HG02970 (cell line): ENCODE results near the gene CD320.
"Not testable (repeated sequence)": the region's sequence is repeated elsewhere in the genome, so short reads cannot be mapped to it uniquely, and the experiment has no call there.

Experiments
- ATAC-seq: cut with Tn5 transposase; IDR thresholded peaks from one replicate; pipeline ENCODE4 v1.9.1; 2021; ENCODE audit warnings: mild to moderate bottlenecking, moderate library complexity, moderate number of reproducible peaks; ENCODE audit not compliant: unreplicated experiment, low FRiP score

The CD320 gene

GRCh38 chr19:8310342-8311055 is 2.3 kb upstream of the CD320 start:
- no peak for ATAC-seq

DNA sequence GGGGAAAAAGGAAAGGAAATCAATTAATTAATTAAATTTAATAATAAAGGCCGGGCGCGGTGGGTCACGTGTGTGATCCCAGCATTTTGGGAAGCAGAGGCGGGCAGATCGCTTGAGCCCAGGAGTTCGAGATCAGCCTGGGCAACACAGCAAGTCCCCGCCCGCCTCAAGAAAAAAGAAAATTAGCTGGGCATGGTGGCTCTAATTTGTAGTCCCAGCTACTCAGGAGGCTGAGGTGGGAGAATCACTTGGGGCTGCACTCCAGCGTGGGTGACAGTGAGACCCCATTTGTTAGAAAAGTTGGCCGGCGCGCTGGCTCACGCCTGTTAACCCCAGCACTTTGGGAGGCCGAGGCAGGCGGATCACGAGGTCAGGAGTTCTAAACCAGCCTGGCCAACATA is 733 bp upstream of the CD320 start:
- no peak for ATAC-seq

GRCh38 chr19:8307400-8307964 is 676 bp downstream of the CD320 start:
- ATAC-seq = no peak

DNA sequence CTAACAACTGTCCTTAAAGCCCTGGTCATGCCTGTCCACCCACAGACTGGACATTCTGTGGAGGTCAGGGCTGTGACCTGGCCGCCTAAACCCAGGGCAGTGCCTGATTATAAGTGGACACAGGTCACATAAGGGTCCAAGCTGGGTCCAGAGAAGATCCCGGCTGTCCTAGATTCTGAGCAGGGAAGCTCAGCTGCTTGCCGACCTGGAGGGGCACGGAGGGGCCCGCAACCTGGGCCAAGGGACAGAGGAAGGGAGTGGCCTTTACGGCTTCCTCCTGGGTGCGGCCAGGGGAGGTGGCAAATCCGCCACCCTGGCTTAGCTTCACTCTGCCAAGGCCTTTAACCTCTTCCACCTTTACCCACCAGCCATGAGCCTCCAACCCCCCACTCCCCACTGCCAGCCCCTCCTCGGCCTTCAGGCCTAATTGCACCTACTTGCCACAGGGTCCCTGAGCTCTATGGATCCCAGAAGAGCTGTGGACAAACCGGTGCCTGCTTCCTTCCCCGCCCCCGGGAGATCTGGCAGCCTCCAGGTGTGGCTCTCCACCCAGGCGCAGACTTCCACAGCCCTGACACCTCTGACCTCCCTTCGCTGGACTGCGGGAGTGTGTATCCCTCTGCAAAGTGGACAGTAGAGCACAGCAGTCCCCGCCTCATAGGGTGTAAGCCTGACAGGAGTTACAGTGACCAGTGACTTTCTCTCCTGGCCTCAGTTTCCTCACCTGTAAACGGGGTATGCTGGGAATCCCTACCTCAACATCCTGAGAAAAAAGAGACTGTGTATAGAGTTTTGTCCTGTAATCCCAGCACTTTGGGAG is 1.7 kb downstream of the CD320 start:
- ATAC-seq = no peak

GRCh38 chr19:8305798-8306197 is 2.4 kb downstream of the CD320 start:
- no peak for ATAC-seq

DNA sequence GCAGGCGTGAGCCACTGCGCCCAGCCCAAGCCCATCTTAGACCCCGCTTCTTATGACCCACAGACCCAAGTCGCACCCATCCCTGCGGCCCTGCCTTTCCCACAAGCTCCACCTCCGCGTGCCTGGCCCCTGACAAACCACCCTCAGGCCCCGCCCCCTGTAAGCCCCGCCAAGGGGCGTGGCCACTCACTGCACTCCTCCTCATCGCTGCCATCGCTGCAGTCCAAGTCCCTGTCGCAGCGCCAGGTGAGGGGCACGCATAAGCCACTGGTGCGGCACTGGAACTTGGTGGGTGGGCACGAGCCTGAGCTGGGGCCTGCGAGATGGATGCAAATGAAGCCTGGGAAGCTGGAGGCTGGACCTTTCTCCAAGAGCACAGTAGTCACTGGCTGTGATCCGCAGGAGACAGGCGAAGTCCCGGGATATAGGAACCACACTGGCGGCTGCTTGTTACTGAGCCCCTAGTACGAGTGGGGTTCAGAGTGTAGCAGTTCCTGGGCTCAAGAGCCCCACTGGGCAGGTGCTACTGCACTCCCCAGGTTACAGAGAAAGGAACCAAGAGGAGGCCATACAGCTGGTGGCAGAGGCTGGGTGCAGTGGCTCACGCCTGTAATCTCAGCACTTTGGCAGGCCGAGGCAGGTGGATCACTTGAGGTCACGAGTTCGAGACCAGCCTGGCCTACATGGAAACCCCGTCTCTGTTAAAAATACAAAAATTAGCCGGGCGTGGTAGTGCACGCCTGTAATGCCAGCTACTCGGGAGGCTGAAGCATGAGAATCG is 3.1 kb downstream of the CD320 start:
- no peak for ATAC-seq

DNA sequence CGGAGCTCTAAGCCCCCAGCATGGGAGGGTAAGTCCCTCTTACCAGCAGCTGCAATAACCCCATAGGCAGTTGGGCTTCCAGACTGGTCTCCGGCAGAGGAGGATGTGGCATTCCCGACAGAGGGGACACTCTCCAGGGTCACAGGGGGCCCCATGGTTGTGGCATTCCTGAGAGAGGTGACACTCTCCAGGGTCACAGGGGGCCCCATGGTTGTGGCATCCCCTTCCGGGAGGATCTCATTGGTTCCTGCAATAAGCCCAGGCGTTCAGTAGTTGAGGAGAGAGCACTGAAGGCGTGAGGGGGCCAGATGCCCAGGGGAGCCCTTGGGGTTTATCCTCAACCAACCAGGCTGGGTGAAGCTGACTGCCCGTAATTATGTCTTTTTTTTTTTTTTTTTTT is 5.4 kb downstream of the CD320 start:
- no peak for ATAC-seq

DNA sequence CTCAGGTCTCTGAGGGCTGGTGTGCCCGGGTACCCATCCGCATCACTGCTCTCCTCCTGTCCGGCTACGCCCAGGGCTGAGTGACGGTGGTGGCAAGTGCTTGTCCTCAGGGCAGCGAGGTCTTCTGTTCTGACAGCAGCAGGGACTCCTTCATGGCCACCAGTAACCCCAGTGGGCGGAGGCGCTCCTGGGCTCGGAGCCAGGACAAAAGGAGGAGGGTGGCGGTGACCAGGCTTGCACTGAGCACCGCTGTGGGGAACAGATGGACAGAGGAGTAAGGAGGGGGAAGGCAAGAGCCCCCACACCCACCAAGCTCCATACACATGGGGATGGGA is 5.8 kb downstream of the CD320 start:
- no peak for ATAC-seq

GRCh38 chr19:8291337-8291736 is 16.8 kb downstream of the CD320 start:
- ATAC-seq = not testable (repeated sequence)

GRCh38 chr19:8276508-8276907 is 31.6 kb downstream of the CD320 start:
- ATAC-seq = not testable (repeated sequence)

DNA sequence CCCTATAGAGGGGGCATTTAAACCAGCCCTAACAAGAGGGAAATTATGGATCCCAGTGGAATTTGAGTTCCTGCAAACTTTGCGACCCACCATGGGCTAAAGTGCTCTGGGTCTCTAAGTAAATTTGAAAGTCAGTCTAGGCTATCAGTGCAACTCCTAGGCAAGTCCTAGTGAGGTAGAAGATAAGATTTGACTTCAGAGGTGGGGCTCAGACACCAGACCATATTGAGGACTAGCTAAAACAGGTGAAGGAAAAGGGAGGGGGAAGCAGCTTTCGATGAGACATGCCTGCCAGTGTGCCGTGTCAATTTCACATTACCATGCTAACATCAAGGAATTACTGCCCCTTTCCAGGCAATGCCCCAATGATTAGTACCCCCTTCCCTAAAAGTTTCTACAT is 38.4 kb downstream of the CD320 start:
- ATAC-seq = no peak

- no peak for ATAC-seq
These were observed 42.3 kb downstream of the CD320 start for GRCh38 chr19:8265872-8266271.

DNA sequence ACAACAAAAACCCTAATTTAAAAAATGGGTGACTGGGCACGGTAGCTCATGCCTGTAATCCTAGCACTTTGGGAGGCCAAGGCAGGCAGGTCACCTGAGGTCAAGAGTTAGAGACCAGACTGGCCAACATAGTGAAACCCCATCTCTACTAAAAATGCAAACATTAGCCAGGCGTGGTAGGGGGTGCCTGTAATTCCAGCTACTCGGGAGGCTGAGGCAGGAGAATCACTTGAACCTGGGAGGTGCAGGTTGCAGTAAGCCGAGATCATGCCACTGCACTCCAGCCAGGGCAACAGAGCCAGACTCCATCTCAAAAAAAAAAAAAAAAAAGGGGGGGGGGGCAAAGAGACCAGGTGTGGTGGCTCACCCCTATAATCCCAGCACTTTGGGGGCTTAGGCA is 43.9 kb downstream of the CD320 start:
- ATAC-seq = not testable (repeated sequence)

GRCh38 chr19:8262431-8262830 is 45.7 kb downstream of the CD320 start:
- ATAC-seq = no peak

- ATAC-seq = no peak
These were observed 46.3 kb downstream of the CD320 start for GRCh38 chr19:8261881-8262280.

- no peak for ATAC-seq
These were observed 46.8 kb downstream of the CD320 start for GRCh38 chr19:8261347-8261746.

DNA sequence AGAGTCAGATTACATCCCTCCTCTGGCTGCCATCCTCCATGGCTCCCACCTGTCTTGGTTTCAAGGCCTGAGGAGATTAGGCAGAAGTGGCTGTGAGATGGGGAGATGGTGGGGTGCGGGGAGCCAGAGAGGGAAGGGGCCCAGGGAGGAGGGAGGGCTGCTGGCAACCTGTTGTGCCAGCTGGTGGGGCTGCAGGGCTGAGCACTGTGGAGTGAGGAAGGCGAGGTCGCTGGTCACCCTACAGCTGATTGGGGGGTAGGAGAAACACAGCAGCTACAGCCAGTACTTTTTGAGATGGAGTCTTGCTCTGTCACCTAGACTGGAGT is 48.3 kb downstream of the CD320 start:
- no peak for ATAC-seq

GRCh38 chr19:8259142-8259921 is 48.8 kb downstream of the CD320 start:
- no peak for ATAC-seq

DNA sequence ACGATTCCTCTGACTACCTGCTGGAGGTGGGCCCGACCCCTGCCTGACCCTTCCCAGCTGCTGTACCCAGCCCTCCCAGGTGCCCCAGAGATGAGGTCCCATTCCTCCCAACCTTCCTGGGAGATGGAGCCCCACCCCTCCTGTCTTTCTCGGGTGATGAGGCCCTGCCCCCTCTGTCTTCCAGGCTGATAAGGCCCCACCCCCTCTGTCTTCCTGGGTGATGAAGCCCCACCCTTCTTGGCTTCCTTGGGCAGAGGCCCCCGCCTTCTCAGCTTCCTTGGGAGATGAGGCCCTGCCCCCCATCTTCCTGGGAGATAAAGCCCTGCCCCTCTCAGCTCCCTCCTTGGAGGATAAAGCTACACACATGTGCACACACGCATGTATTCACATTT is 51.1 kb downstream of the CD320 start:
- ATAC-seq = no peak

GRCh38 chr19:8256276-8257051 is 51.7 kb downstream of the CD320 start:
- no peak for ATAC-seq
